NCI-H345 (cell line): ENCODE data around the gene STS.

Experiments used
- DNase-seq: peaks from one replicate; lab custom pipeline; 2025; lab: John Stamatoyannopoulos, UW

Gene STS

DNA sequence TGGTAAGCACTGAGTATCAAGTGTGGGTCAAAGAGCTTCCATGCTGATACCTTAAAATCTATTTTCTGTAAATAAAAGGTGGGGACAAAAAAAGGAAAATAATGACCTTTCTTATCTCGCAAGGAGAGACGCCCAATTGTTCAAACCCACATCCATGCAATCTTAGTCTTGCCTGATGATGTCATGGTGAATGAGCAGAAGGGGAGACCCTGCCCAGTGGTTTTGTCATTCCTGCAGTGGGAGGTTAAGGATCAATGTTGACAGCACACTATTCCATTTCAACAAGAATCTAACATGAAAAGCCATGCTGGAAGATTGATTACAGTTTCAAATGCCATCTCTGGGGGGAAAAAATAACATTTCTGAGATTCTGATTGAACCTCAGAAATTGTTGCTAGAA, 41.2 kb downstream of the STS start:
- no peak for DNase-seq

GRCh38 chrX:7190157-7190556, 42.6 kb downstream of the STS start:
- peak; percentile 24 for DNase-seq

DNA sequence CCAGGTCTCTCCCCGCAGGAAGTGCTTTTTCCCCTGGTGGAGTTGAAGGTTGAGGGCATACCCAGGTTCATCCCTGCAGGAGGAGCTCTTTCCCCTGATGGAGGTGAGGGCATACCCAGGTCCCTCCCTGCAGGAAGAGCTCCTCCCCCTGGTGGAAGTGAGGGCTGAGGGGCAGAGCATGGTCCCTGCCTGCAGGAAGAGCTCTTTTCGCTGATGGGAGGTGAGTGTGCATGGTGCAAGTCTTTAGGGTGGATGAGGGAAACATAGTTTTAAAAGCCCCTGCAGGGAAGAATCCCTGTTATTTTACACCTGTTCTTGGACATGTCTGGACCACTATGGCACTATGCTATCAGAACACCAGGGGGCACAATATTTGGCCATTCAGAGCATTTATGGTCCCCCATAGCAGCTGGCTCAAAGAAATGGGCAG, 44.2 kb downstream of the STS start:
- no peak for DNase-seq

DNA sequence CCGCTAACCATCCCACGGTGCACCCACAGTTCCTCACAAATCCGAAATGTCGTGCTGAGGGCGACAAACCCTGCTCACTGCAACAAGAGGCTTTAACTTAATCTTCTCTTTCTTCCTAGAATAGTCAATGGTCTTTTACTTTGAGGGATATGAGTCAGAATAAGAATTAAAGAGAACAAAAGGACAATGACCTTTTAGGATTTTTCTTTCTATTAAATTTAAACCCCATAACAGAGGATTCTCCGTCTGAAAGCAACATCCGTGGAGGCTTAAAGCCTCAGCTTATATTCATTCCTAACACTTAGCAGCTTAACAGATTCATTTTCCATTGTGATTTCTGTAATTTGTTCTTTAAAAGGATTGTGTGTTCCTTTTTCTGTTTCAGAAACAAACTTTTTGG, 45.4 kb downstream of the STS start:
- no peak for DNase-seq

GRCh38 chrX:7194606-7195005, 47.1 kb downstream of the STS start:
- DNase-seq = no peak
